Keratinocyte (primary cell): Measurements from ENCODE around the gene CACNA1H. TPM values are rescaled to one million over a fixed set of nuclear protein-coding genes. Genes with fewer than 3 reads are reported as not detected.

Experiments used
- DNase-seq: peaks from one replicate; pipeline ENCODE4 v3.0.0-alpha.2; 2011; ENCODE audit warnings: low read depth, missing footprints, low spot score
- FAIRE-seq: peaks from 2 replicates; lab custom pipeline; 2011; peaks lifted over from hg19 to GRCh38; lab: Jason Lieb, UNC
- H2AFZ ChIP-seq: 2 replicates; pipeline ENCODE4 v1.6.0; 2012; ENCODE audit warnings: low read length, control low read depth, inconsistent platforms; ENCODE audit not compliant: control insufficient read depth
- H3K27ac ChIP-seq: 2 replicates; pipeline ENCODE4 v1.5.1; 2011; ENCODE audit warnings: low read length; ENCODE audit not compliant: control insufficient read depth, insufficient read depth
- H3K27me3 ChIP-seq: 3 replicates; pipeline ENCODE4 v1.6.0; 2011; ENCODE audit warnings: low read length; ENCODE audit not compliant: control insufficient read depth, insufficient read depth; ENCODE audit errors: extremely low read depth
- H3K36me3 ChIP-seq, 2 experiments: 2 replicates in 1 of 2; 3 replicates in 1 of 2; pipeline ENCODE4 v1.5.1; 2011; ENCODE audit warnings: low read length in 2 of 2, mild to moderate bottlenecking in 1 of 2; ENCODE audit not compliant: control insufficient read depth in 2 of 2, insufficient read depth in 2 of 2; ENCODE audit errors: extremely low read depth in 1 of 2
- H3K4me1 ChIP-seq: 3 replicates; pipeline ENCODE4 v1.5.1; 2011; ENCODE audit warnings: low read length; ENCODE audit not compliant: control insufficient read depth, insufficient read depth; ENCODE audit errors: extremely low read depth
- H3K4me2 ChIP-seq: 3 replicates; pipeline ENCODE4 v1.6.0; 2011; ENCODE audit warnings: low read depth, low read length; ENCODE audit not compliant: control insufficient read depth, insufficient read depth; ENCODE audit errors: extremely low read depth
- H3K4me3 ChIP-seq, 3 experiments: fragments of 200-600 bp in 1 of 3; sonication (generic) in 1 of 3; 2 replicates in 2 of 3; 3 replicates in 1 of 3; pipeline ENCODE4 v1.5.1; 2011 to 2016; ENCODE audit warnings: low read length in 3 of 3, mild to moderate bottlenecking in 3 of 3, control low read depth in 2 of 3, inconsistent platforms in 1 of 3, low read depth in 1 of 3, mixed read lengths in 1 of 3, mixed run types in 1 of 3, moderate library complexity in 1 of 3; ENCODE audit not compliant: control insufficient read depth in 2 of 3, insufficient read depth in 2 of 3; ENCODE audit errors: extremely low read depth in 1 of 3
- H3K79me2 ChIP-seq: 2 replicates; pipeline ENCODE4 v1.6.0; 2012; ENCODE audit warnings: low read length; ENCODE audit not compliant: control insufficient read depth, insufficient read depth
- H3K9ac ChIP-seq: 3 replicates; pipeline ENCODE4 v1.6.0; 2011; ENCODE audit warnings: low read length; ENCODE audit not compliant: control insufficient read depth, insufficient read depth; ENCODE audit errors: extremely low read depth
- H3K9me1 ChIP-seq: 3 replicates; pipeline ENCODE4 v1.6.0; 2011; ENCODE audit warnings: low read length; ENCODE audit not compliant: control insufficient read depth, insufficient read depth; ENCODE audit errors: extremely low read depth
- H3K9me3 ChIP-seq: 2 replicates; pipeline ENCODE4 v1.5.1; 2012; ENCODE audit warnings: low read depth, low read length; ENCODE audit not compliant: control insufficient read depth
- H4K20me1 ChIP-seq: 3 replicates; pipeline ENCODE4 v1.6.0; 2011; ENCODE audit warnings: low read length; ENCODE audit not compliant: control insufficient read depth, insufficient read depth; ENCODE audit errors: extremely low read depth
- CTCF ChIP-seq, 3 experiments: IDR thresholded peaks in 1 of 3; conservative IDR thresholded peaks in 1 of 3; optimal IDR thresholded peaks in 1 of 3; 2 replicates in 2 of 3; 3 replicates in 1 of 3; pipeline versions ENCODE3 to v1.5.1; 2011; ENCODE audit warnings: low read length in 3 of 3, mild to moderate bottlenecking in 3 of 3, moderate library complexity in 2 of 3, control low read depth in 1 of 3, inconsistent platforms in 1 of 3; ENCODE audit not compliant: insufficient read depth in 2 of 3; ENCODE audit errors: extremely low read depth in 1 of 3
- EZH2 ChIP-seq: IDR thresholded peaks from one replicate; pipeline ENCODE4 v1.6.1; 2012; ENCODE audit warnings: inconsistent platforms, mild to moderate bottlenecking, low read length, moderate library complexity
- dilution Hi-C: fragments of 300-500 bp; cut with MboI; formaldehyde crosslinking; loops from one replicate; pipeline ENCODE4 v1.7.0; 2020; ENCODE audit warnings: low sequenced_read_pairs; ENCODE audit not compliant: extremely low pct_ligation_motif_present
- polyA plus RNA-seq, 5 experiments: library from polyadenylated mRNA; depleted of rRNA in 3 of 5; stranded (reverse) in 3 of 5; stranded (forward) in 1 of 5; unstranded in 1 of 5; fragments of >200 nt; gene quantifications; 1 replicate in 1 of 5; 2 replicates in 3 of 5; 3 replicates in 1 of 5; pipeline versions ENCODE4 v1.2.1 to v1.2.3, GENCODE V29; 2011 to 2012; ENCODE audit warnings: missing spikeins in 2 of 5, low read depth in 1 of 5, low replicate concordance in 1 of 5

The CACNA1H gene
- polyA plus RNA-seq, 1 donor (not counting 4 experiments of a cell fraction or from before 2014, with no cell fraction given): not detected

- Histone ChIP-seq H3K79me2 (no peaks in the 10 kb centered on the region), H2AFZ (no peak overlapping the region), H3K9me3 (no peaks in the 10 kb centered on the region), H3K4me2 (no peak overlapping the region), H3K4me3 (no peak overlapping the region), H3K36me3 (no peaks in the 10 kb centered on the region), H3K4me1 (no peaks in the 10 kb centered on the region), H3K27me3 (peaks cover 53% of the 10 kb centered on the region), H3K9ac (no peak overlapping the region), H3K27ac (no peak overlapping the region), H4K20me1 (no peaks in the 10 kb centered on the region), H3K9me1 (no peaks in the 10 kb centered on the region)
- FAIRE-seq: no peak
- no peak for DNase-seq
- dilution Hi-C loops: no loop called here
- TF ChIP-seq CTCF (optimal IDR thresholded peaks at IDR 0.05 in 1 of 3, IDR thresholded peaks at IDR 0.05 in 1 of 3, conservative IDR thresholded peaks at IDR 0.05 in 1 of 3; ENCODE audit: extremely low read depth in 1 of 3, insufficient read depth in 2 of 3, low read length in 3 of 3) (no peak), EZH2 (no peak)
Observed at GRCh38 chr16:1159973-1160772, 7.3 kb downstream of the CACNA1H start.

- H3K4me1 ChIP-seq: no peaks in the 10 kb centered on the region
- H3K9me1 ChIP-seq: no peaks in the 10 kb centered on the region
- peaks cover 46% of the 10 kb centered on the region for H3K27me3 ChIP-seq
- no peaks in the 10 kb centered on the region for H3K79me2 ChIP-seq
- TF ChIP-seq CTCF (optimal IDR thresholded peaks at IDR 0.05 in 1 of 3, IDR thresholded peaks at IDR 0.05 in 1 of 3, conservative IDR thresholded peaks at IDR 0.05 in 1 of 3; ENCODE audit: extremely low read depth in 1 of 3, insufficient read depth in 2 of 3, low read length in 3 of 3): no peak
- TF ChIP-seq EZH2: no peak
- dilution Hi-C loops: no loop called here
- no peaks in the 10 kb centered on the region for H3K36me3 ChIP-seq
- H3K9ac ChIP-seq: no peak overlapping the region
- DNase-seq: no peak
- H3K4me2 ChIP-seq: no peak overlapping the region
- no peak overlapping the region for H3K27ac ChIP-seq
- H4K20me1 ChIP-seq: no peaks in the 10 kb centered on the region
- FAIRE-seq: no peak
- no peak overlapping the region for H2AFZ ChIP-seq
- no peaks in the 10 kb centered on the region for H3K9me3 ChIP-seq
- H3K4me3 ChIP-seq: no peak overlapping the region
Observed at GRCh38 chr16:1160773-1161348, 8.0 kb downstream of the CACNA1H start.
